ENCODE results near the gene SMG6.

The SMG6 gene

DNA sequence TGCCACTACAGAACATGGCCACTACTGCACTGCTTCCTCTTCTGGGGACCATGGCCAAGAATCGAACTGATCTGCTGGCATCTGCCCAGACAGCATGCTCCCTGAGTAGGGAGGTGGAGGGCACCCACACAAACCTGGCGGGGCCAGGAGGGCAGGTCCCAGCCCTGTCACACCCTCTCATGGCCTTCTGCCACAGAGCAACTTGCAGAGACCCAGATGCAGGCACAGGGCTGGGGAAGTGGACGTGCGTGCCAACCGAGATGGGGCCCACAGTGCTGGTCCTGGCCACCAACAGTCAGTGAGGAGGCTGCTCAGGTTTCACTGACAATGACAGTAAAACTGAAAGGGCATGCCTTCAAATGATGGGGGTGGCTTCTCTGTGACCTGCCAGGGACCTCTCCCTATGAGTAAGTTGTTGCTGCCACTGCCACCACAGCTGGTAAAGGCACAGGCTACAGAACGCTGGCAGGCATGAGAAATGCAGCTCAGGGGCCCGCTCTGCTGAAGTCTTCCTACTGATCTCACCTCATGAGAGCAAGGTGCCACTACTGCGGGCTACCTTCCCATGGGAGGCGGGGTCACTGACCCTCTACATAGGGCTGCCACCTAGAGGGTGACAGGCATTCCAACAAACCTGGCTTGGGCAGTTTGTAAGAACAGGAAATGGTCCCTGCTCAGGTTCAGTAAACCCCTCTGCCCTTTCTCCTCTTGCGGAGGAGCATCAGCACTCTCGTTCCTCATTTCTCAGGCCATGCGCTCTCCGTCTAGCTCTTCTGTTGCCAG, 233.2 kb downstream of the SMG6 start:
- no peak for DNase-seq

DNA sequence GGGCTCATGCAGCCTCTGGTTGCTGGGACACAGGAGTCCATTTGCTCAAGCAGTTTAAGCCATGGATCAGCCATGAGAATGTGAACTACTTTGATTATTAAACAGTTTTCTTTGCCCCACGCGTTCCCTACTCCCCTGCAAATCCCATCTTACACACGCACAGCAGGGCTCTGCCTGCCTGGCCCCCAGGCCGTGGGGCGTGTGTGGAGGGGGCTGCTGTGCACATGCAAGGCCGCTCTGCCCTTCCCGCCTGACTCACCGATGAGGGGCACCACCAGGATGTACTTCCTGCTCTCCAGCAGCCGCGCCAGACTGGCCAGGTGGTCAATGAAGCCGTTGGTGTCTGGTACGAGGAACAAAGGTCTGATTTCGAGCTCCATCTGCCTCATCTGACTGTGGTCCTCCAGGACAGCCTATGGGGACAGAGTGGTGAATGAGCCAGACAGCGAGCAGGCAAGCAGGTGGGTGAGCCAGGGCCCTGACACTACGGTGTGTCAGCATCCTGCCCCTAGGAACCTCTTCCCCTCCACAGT, 235.0 kb downstream of the SMG6 start:
- DNase-seq = no peak

DNA sequence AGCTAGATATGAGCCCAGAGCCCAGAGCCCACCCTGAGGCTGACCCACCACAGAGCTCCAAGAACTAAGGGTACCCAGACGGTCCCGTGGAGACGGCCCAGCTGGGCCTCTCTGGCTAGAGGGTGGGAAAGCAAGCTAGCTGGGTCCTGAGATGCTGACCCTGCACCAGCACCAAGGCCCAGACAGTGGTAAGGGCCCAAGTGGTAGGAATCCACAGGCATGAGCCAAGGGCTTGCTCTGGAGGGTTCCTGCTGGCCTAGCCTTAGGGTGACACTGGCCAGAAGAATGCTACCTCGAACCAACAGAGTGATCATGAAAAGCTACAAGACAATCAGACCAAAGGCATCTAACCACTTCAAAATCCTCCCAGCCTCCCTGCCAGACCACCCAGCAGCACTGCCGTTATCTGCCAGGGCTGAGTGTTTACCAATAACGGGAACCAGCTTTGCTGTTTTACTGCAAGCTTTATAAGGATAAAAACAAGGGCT, 235.5 kb downstream of the SMG6 start:
- no peak for DNase-seq

DNA sequence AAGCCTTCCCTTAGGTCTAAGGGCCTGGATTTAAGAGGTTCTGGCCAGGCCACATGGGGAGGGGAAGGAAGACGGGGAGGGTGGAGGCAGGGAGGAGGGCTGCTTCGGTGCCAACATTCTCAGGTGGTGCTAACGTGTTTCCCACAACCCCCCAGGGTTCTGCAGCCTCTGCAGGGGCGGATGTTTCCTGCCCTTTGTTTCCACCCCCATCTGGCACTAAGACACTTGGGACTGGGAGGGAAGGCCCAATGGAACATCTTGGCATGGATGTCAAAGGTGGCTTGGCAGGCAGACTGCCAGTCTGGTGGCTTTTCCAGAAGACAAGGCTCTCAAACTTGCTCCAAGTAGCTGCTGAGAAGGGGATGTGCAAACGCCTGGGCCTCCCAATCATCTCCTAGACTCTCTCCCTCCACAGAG, 236.0 kb downstream of the SMG6 start:
- no peak for DNase-seq

DNA sequence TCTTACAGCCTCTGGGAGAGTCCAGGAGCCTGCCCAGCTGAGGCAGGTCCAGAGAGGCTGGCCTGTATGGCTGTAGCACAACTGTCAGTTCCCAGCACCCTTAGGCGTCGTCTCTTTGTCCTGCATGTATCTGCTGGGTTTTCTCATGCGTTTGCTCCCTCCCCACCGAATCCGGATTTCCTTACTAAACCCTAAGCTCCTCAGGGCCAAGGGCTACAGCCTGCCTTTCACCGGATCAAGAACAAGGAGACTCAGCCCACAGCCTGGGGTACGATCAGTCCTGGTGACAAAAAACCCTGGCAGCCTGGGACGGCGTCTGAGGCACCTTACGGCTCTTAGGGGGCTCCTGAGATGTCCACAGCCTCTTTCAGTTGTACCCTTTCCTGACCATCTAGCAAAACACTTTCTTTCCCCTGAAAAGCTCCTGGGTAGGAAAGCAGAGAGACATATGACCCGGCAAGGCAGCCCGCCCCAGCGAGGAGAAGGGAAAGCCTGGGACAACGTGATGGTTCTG, 236.5 kb downstream of the SMG6 start:
- no peak for DNase-seq

DNA sequence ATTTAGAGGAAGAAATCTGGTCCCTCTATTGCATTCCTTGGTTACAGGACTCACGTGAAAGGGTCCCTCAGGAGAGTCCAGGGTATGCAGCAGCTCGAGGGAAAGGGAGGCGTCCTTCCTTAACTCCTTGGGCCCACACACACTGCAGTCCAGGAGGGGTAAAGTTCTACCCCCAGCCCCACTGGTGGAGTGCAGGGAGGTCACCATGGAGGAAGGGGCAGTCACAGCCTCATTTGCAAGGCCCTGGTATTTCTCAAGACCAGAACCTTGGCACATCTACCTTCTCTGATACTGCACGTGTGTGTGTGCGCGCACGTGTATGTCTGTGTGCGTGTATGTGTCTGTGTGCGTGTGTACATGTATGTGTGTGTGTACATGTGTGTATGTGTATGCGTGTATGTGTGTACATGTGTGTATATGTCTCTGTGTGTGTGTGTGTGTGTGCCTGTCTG, 237.6 kb downstream of the SMG6 start:
- DNase-seq = no peak

DNA sequence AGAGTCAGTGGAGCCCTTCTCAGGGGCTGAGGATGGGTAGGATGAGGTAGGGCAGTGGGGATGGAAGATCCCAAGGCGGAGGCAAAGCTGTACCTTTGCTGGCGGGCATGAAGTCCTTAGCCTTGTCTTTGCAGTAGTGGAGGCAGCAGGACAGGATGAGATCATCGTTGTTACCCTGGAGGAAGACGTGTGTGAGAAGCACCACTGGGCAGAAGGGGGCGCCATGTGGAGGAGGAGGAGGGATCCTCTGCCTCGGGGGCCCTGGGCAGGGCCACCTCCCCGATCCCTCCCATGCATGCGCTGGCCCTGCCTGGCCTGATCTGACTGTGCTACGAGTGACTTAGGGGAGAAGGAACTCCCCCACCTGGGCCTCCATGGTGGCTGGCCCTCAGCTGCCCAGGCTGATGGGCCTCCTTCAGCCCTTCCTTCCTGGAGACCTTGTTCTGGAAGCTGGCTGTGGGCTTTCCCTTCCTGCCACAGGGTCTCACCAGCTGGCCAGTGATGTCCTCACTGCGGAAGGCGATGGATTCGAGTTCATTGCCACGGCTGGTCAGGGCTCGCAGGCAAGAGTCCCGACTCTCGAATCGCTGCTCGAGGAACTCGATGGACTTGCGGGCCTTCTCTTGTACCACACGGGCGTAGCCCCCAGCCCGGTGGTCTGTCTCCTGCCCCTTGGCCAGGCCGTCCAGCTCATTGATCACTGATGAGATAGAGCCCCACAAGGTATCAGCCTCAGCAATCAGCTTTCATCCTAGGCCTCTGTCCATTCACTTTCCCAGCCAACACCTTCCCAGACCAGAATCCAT, 238.4 kb downstream of the SMG6 start:
- no peak for DNase-seq

DNA sequence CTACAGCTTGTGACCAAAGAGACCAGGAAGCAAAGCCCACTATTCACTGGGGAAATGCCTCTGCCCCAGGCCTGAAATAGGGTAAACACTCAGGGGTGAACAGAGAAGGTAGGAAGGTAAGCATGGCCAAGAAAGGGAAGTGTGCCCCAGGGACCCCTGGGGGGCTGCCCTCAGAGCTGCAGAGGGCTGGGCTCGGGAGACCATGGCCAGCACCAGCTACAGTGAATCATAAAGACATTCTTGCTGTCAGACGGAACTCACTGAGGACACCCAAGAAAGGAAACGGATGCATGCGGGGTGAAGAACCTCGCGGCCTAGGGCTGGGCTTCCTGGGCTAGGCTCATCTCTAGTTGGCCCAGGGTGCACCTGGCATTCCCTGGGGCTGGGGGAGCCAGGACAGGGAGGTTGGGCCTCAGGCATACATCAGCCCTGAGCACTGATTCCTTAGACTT, 239.0 kb downstream of the SMG6 start:
- DNase-seq = no peak

DNA sequence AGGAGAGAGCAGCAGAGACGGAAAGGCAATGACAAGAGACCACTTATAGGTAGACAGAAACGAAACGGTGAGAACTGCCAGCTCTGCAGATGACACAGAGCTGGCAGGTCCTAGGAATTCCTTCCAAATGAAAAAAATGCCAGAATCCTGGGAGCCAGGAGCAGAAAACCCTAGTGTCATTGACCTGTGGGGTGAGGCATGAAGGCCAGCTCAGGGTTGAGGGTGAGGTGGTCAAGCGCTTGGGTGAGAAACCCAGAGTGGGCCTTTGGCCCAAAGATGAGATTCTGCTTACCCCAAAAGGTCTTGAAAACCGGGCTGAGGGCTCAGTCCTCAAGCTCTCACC, 239.5 kb downstream of the SMG6 start:
- DNase-seq = no peak

DNA sequence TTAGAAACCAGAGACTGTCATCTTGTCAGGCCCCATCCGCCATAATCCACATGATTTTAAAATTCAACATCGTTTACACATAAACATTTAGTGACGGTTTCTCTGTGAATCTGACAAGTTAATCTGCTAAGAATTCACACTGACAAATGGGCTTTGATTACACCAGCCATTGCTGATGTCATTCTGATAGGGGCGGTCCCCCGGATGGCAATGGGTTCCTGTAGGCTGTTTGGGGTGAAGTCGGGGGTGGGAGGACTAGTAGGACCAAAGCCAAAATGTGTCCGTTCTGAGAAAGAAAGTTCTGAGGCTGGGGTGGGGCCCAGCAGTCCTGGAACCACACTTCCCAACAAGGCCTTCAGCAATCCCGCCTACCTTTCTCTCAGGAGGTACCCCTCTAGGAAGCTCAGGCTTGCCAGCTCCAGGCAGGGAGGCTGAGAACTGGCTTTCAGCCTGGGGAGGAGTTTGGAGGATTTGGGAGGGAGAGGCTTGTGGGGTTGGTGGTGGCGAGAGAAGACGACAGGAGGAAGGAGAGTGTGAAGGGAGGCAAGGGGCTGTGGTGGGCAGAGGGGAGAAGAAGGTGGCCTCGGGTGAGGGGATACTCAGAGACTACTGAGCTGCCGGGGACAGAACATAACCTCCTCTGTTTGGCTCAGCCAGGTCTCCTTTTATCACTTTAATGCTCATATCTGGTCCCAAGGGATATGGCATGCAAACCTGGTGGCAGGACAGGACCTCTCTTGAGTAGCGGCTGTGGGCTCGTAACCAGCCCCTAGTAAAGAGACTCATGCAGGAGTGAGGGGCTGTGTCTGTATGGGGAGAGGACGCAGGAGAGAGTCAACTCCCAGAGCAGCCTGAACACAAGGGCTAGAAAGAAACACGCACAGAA, 240.1 kb downstream of the SMG6 start:
- DNase-seq = no peak

DNA sequence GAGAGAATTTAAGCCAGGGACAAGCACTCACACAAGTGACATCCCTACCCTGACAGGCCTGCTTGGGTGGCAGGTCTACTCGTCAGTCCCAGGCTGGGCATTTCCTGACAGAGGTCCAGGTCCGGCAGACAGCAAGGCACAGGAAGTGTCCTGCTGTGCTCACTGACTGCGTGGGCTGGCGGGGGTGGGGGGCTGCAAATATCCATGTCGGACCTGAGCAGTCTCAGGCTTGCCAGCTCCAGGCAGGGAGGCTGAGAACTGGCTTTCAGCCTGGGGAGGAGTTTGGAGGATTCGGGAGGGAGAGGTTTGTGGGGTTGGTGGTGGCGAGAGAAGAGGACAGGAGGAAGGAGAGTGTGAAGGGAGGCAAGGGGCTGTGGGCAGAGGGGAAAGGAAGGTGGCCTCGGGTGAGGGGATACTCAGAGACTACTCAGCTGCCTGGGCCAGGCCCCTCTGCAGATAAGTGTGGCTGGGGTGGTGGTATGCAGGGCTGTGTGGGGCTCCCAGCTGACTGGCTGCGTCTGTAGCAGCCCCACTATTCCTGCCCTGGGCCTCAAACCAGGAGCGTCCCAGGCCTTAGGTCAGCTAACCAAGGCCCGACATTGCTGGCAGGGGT, 240.9 kb downstream of the SMG6 start:
- no peak for DNase-seq

DNA sequence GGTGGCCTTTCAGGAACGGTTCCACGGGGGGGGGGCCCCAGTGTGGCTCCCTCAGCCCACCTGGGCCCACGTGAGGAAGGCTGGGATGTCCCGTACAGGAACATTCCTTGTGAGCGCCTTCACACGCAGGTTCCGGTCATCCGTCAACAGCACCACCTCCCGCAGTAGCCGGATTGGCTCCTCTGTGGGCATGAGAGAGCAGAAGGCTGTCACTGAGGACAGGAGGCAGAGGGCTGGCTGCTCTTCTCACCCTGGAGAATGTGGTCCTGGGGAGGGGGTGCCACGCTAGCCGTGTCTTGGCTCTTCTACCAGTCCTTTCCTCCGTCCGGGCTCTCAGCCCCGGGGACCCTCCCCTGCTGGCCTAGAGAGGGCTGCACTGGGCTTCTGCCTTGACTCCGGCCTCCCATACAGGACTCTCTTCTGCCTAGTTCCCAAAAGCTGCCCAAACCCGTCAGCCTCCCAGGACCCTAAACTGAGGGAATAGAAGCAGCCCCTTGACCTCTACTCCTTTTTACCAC, 242.1 kb downstream of the SMG6 start:
- DNase-seq = no peak

DNA sequence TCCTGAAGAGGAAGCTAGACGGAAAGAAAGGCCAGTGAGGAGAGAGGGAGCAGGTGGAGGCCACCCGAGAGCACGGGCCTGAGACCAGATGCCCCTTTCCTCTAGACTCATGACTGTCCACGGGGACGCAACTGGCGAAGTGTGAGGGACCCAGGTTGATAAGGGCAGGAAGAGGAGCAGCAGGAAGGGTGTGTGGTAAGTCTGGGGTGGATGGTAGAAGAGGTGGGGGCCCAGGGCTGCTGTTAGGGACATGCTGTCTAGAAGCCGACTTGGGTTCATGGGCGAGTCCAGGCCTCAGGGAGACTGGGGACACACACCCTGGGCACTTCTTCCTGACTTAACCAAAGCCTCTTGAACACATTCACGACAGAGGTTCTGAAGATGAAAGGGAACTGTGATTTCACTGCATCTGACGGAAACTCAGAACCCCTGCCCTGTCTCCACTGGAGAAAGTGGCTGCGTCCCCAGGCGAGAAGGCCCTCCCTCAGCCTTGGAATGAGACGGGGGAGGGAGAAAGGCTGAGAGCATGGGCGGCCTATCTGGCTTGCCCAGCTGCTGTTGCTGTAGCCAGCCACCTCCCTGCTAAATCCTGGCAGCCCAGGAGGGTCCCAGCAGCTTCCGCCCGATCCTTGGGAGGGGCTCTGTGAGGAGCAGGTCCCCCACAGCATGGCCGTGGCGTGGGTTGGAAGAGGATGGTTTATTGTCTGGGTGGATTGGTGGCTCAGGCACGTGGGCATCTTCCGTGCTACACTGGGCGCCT, 242.7 kb downstream of the SMG6 start:
- DNase-seq = no peak

DNA sequence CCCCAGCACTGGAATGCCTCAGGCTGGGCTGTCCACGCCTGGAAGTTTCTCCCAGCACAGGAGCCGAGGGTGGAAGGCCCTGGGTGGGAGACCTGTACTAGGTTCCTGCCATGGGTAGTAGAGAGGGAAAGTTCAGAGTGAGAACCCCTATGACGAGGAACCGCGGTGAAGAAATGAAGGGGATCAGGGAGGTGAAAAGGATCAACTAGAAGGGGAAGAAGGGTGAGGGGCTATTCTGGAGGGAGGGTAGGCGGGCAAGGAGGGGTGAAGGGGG, 243.3 kb downstream of the SMG6 start:
- no peak for DNase-seq

DNA sequence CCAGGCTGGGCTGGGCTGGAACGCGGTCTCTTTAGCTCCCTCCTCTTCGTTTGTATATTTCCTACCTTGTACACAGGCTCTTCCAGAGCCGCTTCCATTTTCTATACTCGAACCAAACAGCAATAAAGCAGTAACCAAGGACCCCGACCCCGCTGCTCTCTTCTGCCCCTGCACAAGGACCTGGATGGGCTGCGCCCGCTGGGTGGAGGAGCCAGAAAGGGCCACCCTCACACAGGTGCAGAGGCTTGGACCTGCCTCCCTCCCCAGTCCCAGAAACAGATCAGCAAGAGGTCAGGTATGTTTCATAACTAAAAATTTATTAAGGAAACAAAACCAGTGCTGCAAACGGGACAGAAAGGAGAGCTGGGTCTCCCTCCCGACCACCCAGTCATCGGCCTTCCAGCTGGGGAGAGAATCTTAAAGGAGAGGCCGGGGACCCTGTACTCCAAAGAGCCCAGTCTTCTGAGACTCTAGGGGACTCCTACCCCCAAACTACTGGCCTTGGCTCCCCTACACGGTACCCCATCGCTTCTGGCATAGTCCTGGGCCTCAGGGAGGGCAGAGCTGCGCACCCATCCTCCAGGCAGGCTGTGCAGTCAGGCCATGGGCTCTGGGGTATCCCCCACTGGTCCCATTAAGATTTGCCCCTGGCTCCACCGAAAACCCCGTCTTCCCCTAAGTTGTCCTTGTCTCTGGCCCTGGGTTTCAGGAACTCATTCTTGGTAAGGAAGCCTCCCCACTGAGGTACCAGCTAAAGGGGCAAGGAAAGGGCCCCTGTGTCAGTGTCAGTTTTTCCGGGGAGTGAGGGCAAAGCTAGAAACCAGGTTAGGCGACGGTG, 243.8 kb downstream of the SMG6 start:
- no peak for DNase-seq

DNA sequence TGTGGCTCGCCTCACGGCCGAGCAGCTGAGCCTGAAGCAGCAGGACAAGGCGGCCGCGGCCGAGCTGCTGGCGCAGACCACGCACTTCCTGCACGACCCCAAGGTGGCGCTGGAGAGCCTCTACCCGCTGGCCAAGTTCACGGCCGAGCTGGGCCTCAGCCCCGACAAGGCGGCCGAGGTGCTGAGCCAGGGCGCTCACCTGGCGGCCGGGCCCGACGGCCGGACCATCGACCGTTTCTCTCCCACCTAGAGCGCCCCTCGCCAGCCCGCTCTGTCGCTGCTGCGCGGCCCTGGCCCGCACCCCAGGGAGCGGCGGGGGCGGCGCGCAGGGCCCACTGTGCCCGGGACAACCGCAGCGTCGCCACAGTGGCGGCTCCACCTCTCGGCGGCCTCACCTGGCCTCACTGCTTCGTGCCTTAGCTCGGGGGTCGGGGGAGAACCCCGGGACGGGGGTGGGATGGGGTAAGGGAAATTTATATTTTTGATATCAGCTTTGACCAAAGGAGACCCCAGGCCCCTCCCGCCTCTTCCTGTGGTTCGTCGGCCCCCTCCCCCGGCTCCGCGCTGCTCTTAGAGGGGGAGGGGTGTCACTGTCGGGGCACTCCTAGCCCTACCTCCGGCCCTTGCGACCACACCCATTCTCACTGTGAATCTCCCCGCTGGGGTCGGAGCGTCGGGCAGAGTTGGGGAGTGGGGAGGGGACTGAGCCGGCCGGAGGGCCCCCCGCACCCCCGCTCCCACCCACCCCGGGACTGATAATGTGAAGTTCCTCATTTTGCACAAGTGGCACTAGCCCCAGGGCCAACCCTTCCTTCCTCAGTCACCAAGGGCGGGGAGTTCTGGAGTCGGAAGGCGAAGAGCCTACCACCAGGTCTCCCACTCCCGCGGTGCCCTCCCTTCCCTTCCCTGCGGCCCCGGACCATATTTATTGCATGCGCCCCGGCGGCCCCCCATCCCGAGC, 244.7 kb downstream of the SMG6 start:
- DNase-seq = no peak

DNA sequence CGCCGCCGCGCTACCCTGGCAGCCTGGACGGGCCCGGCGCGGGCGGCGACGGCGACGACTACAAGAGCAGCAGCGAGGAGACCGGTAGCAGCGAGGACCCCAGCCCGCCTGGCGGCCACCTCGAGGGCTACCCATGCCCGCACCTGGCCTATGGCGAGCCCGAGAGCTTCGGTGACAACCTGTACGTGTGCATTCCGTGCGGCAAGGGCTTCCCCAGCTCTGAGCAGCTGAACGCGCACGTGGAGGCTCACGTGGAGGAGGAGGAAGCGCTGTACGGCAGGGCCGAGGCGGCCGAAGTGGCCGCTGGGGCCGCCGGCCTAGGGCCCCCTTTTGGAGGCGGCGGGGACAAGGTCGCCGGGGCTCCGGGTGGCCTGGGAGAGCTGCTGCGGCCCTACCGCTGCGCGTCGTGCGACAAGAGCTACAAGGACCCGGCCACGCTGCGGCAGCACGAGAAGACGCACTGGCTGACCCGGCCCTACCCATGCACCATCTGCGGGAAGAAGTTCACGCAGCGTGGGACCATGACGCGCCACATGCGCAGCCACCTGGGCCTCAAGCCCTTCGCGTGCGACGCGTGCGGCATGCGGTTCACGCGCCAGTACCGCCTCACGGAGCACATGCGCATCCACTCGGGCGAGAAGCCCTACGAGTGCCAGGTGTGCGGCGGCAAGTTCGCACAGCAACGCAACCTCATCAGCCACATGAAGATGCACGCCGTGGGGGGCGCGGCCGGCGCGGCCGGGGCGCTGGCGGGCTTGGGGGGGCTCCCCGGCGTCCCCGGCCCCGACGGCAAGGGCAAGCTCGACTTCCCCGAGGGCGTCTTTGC, 245.6 kb downstream of the SMG6 start:
- no peak for DNase-seq

DNA sequence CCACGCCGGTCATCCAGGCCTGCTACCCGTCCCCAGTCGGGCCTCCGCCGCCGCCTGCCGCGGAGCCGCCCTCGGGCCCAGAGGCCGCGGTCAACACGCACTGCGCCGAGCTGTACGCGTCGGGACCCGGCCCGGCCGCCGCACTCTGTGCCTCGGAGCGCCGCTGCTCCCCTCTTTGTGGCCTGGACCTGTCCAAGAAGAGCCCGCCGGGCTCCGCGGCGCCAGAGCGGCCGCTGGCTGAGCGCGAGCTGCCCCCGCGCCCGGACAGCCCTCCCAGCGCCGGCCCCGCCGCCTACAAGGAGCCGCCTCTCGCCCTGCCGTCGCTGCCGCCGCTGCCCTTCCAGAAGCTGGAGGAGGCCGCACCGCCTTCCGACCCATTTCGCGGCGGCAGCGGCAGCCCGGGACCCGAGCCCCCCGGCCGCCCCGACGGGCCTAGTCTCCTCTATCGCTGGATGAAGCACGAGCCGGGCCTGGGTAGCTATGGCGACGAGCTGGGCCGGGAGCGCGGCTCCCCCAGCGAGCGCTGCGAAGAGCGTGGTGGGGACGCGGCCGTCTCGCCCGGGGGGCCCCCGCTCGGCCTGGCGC, 246.3 kb downstream of the SMG6 start:
- no peak for DNase-seq

All from DMS79 treated with DMSO at 0.1 percent for 48 hours (cell line).